SH-SY5Y (cell line): ENCODE data around the gene FBN1.

Experiments used
- GATA2 ChIP-seq: IDR thresholded peaks from 2 replicates; pipeline ENCODE4 v1.6.1; 2011; ENCODE audit warnings: mild to moderate bottlenecking, low read depth, low read length
- GATA3 ChIP-seq: IDR thresholded peaks from 2 replicates; pipeline ENCODE4 v1.6.1; 2011; ENCODE audit warnings: low read depth, mild to moderate bottlenecking, low read length, moderate library complexity

The FBN1 gene

GRCh38 chr15:48385031-48385830 lies 260.3 kb downstream of the FBN1 start:
- TF ChIP-seq GATA2 (no peak), GATA3 (no peak)

GRCh38 chr15:48384616-48385015 lies 260.9 kb downstream of the FBN1 start:
- TF ChIP-seq GATA3 = no peak

- no peak for TF ChIP-seq GATA3
- TF ChIP-seq GATA2 = no peak
Observed at GRCh38 chr15:48383031-48383430, 262.5 kb downstream of the FBN1 start.

GRCh38 chr15:48381861-48382260 lies 263.6 kb downstream of the FBN1 start:
- TF ChIP-seq GATA3 (no peak), GATA2 (no peak)

GRCh38 chr15:48380198-48380597 lies 265.3 kb downstream of the FBN1 start:
- TF ChIP-seq GATA2 = no peak

- TF ChIP-seq GATA3 (no peak), GATA2 (no peak)
Observed at GRCh38 chr15:48375767-48376166, 269.7 kb downstream of the FBN1 start.

GRCh38 chr15:48374472-48374871 lies 271.0 kb downstream of the FBN1 start:
- no peak for TF ChIP-seq GATA3
- no peak for TF ChIP-seq GATA2

GRCh38 chr15:48373821-48374451 lies 271.6 kb downstream of the FBN1 start:
- no peak for TF ChIP-seq GATA2
- no peak for TF ChIP-seq GATA3

- TF ChIP-seq GATA3 = no peak
- TF ChIP-seq GATA2 = no peak
Observed at GRCh38 chr15:48371961-48372360, 273.5 kb downstream of the FBN1 start.

GRCh38 chr15:48371550-48371949 lies 274.0 kb downstream of the FBN1 start:
- TF ChIP-seq GATA3 (no peak), GATA2 (no peak)

GRCh38 chr15:48370460-48370859 lies 275.0 kb downstream of the FBN1 start:
- TF ChIP-seq GATA3 (no peak), GATA2 (no peak)

GRCh38 chr15:48367483-48367882 lies 278.0 kb downstream of the FBN1 start:
- TF ChIP-seq GATA2 (no peak), GATA3 (no peak)

- TF ChIP-seq GATA2 = no peak
- no peak for TF ChIP-seq GATA3
Observed at GRCh38 chr15:48366584-48367312, 278.8 kb downstream of the FBN1 start.

GRCh38 chr15:48365575-48365974 lies 279.9 kb downstream of the FBN1 start:
- TF ChIP-seq GATA2 (no peak), GATA3 (no peak)

- no peak for TF ChIP-seq GATA3
- TF ChIP-seq GATA2 = no peak
Observed at GRCh38 chr15:48363474-48363873, 282.0 kb downstream of the FBN1 start.

GRCh38 chr15:48361685-48362084 lies 283.8 kb downstream of the FBN1 start:
- TF ChIP-seq GATA3 (no peak), GATA2 (no peak)
